OCI-LY7 (cell line): ENCODE measurements around the gene UMAD1. TPM values are rescaled to one million over a fixed set of nuclear protein-coding genes. Genes with fewer than 3 reads are reported as not detected.

ENCODE experiments used
- BruUV-seq: library from RNA; stranded (reverse); fragments of 400-500 nt; replicated peaks from 2 replicates; lab custom pipeline; 2021; lab: Mats Ljungman, UMichigan
- CTCF ChIA-PET: fragments of 300-600 bp; sonication (Branson Sonifier 250); formaldehyde crosslinking; loops from one replicate; lab custom pipeline; 2022; ENCODE audit warnings: antibody characterized with exemption; ENCODE audit not compliant: unreplicated experiment; lab: Charles Lee
- POLR2A ChIA-PET: fragments of 300-600 bp; sonication (Branson Sonifier 250); formaldehyde crosslinking; loops from one replicate; lab custom pipeline; 2022; ENCODE audit warnings: antibody characterized with exemption; lab: Charles Lee
- DNase-seq: peaks from one replicate; pipeline ENCODE4 v3.0.0-alpha.2; 2015; ENCODE audit warnings: low spot score
- H2AFZ ChIP-seq: fragments of 200-600 bp; sonication (generic), shearing (Covaris generic); 2 replicates; pipeline ENCODE4 v1.6.1; 2014; ENCODE audit warnings: mild to moderate bottlenecking, antibody characterized with exemption, low read length, moderate library complexity
- H3K27ac ChIP-seq: fragments of 200-600 bp; sonication (generic); 2 replicates; pipeline ENCODE4 v1.5.1; 2014; ENCODE audit warnings: mixed run types, low read depth, mild to moderate bottlenecking, moderate library complexity, low read length, inconsistent platforms; ENCODE audit not compliant: poor library complexity, severe bottlenecking
- H3K36me3 ChIP-seq: fragments of 200-600 bp; sonication (generic); 2 replicates; pipeline ENCODE4 v1.6.1; 2014; ENCODE audit warnings: mild to moderate bottlenecking, antibody characterized with exemption, low read length, moderate library complexity, mixed read lengths; ENCODE audit not compliant: insufficient read depth
- H3K4me1 ChIP-seq: fragments of 200-600 bp; sonication (generic); 2 replicates; pipeline ENCODE4 v1.5.1; 2014; ENCODE audit warnings: mild to moderate bottlenecking, low read length; ENCODE audit not compliant: insufficient read depth, poor library complexity, severe bottlenecking
- H3K4me2 ChIP-seq: fragments of 200-600 bp; sonication (generic); 2 replicates; pipeline ENCODE4 v1.6.1; 2014; ENCODE audit warnings: mild to moderate bottlenecking, low read length
- H3K4me3 ChIP-seq: fragments of 200-600 bp; sonication (generic); 2 replicates; pipeline ENCODE4 v1.5.1; 2014; ENCODE audit warnings: mild to moderate bottlenecking, low read depth, low read length; ENCODE audit not compliant: poor library complexity, severe bottlenecking
- H3K79me2 ChIP-seq: fragments of 200-600 bp; sonication (generic); 2 replicates; pipeline ENCODE4 v1.6.1; 2016; ENCODE audit warnings: low read depth, mild to moderate bottlenecking, low read length, moderate library complexity, mixed read lengths; ENCODE audit not compliant: insufficient read depth
- H3K9me2 ChIP-seq: fragments of 200-600 bp; sonication (generic); 2 replicates; pipeline ENCODE4 v1.6.1; 2016; ENCODE audit warnings: mild to moderate bottlenecking, low read length, mixed read lengths; ENCODE audit not compliant: insufficient read depth
- H3K9me3 ChIP-seq: fragments of 200-600 bp; sonication (generic); 2 replicates; pipeline ENCODE4 v1.6.1; 2014; ENCODE audit warnings: mild to moderate bottlenecking, mixed run types, low read length, mixed read lengths
- H4K20me1 ChIP-seq: fragments of 200-600 bp; sonication (generic); 2 replicates; pipeline ENCODE4 v1.6.1; 2014; ENCODE audit warnings: mild to moderate bottlenecking, antibody characterized with exemption, low read length, moderate library complexity, mixed read lengths; ENCODE audit not compliant: insufficient read depth
- CTCF ChIP-seq: fragments of 200-600 bp; sonication (generic); conservative IDR thresholded peaks from 2 replicates; pipeline ENCODE4 v1.5.1; 2014; ENCODE audit warnings: mild to moderate bottlenecking, antibody characterized with exemption, low read length, moderate library complexity, mixed read lengths
- EZH2phosphoT487 ChIP-seq: fragments of 200-600 bp; sonication (generic); IDR thresholded peaks from 2 replicates; pipeline ENCODE4 v1.6.1; 2018; ENCODE audit warnings: low read depth, borderline replicate concordance, mild to moderate bottlenecking, mixed run types, antibody characterized with exemption, low read length, moderate library complexity, mixed read lengths
- intact Hi-C: fragments of 100-400 bp; cut with micrococcal nuclease; formaldehyde crosslinking; loops from one replicate; pipeline ENCODE4 v1.10.0; 2022; ENCODE audit not compliant: unreplicated experiment
- total RNA-seq, 2 experiments: library from RNA; depleted of rRNA in 1 of 2; stranded (reverse); fragments of >200 nt in 1 of 2; shearing (Covaris generic) in 1 of 2; gene quantifications; 2 replicates each; pipeline ENCODE4 v1.2.3, GENCODE V29; 2014 to 2022

The UMAD1 gene
- total RNA-seq, 2 experiments from 2014 or later, result 8.7 to 15.2 TPM

DNA sequence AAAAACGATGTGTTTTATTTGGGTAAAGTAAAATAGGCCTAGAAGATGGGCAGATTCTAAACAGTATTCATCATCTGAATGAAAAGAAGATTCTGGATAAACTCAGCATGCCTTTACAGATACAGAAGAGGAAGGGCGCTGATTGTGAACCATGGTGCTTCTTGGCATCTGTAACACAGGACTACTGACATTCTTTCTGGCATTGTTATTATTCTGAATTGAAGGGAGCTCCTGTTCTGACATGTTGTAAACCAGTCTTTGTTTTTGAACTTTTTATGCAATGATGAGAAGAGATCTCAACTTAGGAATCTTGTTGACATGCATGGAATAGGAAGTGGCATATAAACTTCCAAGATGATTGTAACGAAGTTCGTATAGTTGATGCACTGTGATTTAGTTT, 64.3 kb downstream of the UMAD1 start:
- no peaks in the 10 kb centered on the region for H3K9me3 ChIP-seq
- no peaks in the 10 kb centered on the region for H3K79me2 ChIP-seq
- ChIA-PET POLR2A (no interaction called here), CTCF (no interaction called here)
- no peak overlapping the region for H3K4me2 ChIP-seq
- no peak overlapping the region for H3K4me3 ChIP-seq
- H3K9me2 ChIP-seq, result no peaks in the 10 kb centered on the region
- DNase-seq, result no peak
- no peaks in the 10 kb centered on the region; the same call in 1 of the 2 replicates for H3K36me3 ChIP-seq
- H3K4me1 ChIP-seq, result no peaks in the 10 kb centered on the region
- no peak overlapping the region for H3K27ac ChIP-seq
- intact Hi-C loops, result no loop called here
- no TSS peak for BruUV-seq
- no peaks in the 10 kb centered on the region for H4K20me1 ChIP-seq
- no peak overlapping the region for H2AFZ ChIP-seq
- TF ChIP-seq EZH2phosphoT487, result no peak
- no peak for TF ChIP-seq CTCF

- intact Hi-C loops, result no loop called here
- Histone ChIP-seq H3K27ac (no peak overlapping the region), H3K4me1 (no peaks in the 10 kb centered on the region), H3K9me3 (no peaks in the 10 kb centered on the region), H3K36me3 (no peaks in the 10 kb centered on the region), H3K4me2 (no peak overlapping the region), H3K4me3 (no peak overlapping the region), H3K79me2 (no peaks in the 10 kb centered on the region), H4K20me1 (no peaks in the 10 kb centered on the region), H2AFZ (no peak overlapping the region), H3K9me2 (no peaks in the 10 kb centered on the region)
- ChIA-PET POLR2A (no interaction called here), CTCF (no interaction called here)
- no TSS peak for BruUV-seq
- no peak for DNase-seq
- TF ChIP-seq EZH2phosphoT487, result no peak
- no peak for TF ChIP-seq CTCF
These were observed 64.8 kb downstream of the UMAD1 start for GRCh38 chr7:7705318-7705717.

GRCh38 chr7:7706101-7706511, 65.6 kb downstream of the UMAD1 start:
- Histone ChIP-seq H3K4me1 (no peaks in the 10 kb centered on the region), H3K4me3 (no peak overlapping the region), H3K9me2 (no peaks in the 10 kb centered on the region), H2AFZ (no peak overlapping the region), H3K79me2 (no peaks in the 10 kb centered on the region), H3K36me3 (no peaks in the 10 kb centered on the region), H3K27ac (no peak overlapping the region), H3K9me3 (no peaks in the 10 kb centered on the region), H3K4me2 (no peak overlapping the region), H4K20me1 (no peaks in the 10 kb centered on the region)
- ChIA-PET POLR2A (no interaction called here), CTCF (no interaction called here)
- intact Hi-C loops, result no loop called here
- TF ChIP-seq CTCF, result no peak
- no peak for TF ChIP-seq EZH2phosphoT487
- no peak for DNase-seq
- BruUV-seq, result no TSS peak
